Fibroblast of the aortic adventitia (primary cell): ENCODE data around the gene GDI1. TPM values are rescaled to one million over a fixed set of nuclear protein-coding genes. Genes with fewer than 3 reads are reported as not detected.
A peak's percentile ranks its signal among the peaks of the same experiment; 100 is the strongest.

Experiments
- DNase-seq: peaks from one replicate; pipeline ENCODE4 v3.0.0-alpha.2; 2010; ENCODE audit warnings: low read depth
- H3K4me3 ChIP-seq: 2 replicates; pipeline ENCODE4 v1.5.1; 2011; ENCODE audit warnings: low read depth, mild to moderate bottlenecking, control low read depth, low read length, moderate library complexity
- CTCF ChIP-seq: IDR thresholded peaks from 2 replicates; pipeline ENCODE4 v1.5.1; 2011; ENCODE audit warnings: mild to moderate bottlenecking, low read length, control low read depth, inconsistent platforms; ENCODE audit not compliant: insufficient read depth
- total RNA-seq: library from RNA; depleted of rRNA; stranded (reverse); fragments of >200 nt; gene quantifications from 2 replicates; pipeline ENCODE4 v1.2.3, GENCODE V29; 2012; ENCODE audit warnings: low replicate concordance

The GDI1 gene
- total RNA-seq, 1 donor, result 115 TPM

- no peak for DNase-seq
- no peak for TF ChIP-seq CTCF
- H3K4me3 ChIP-seq, result peak overlapping the region; percentile 73
Measured at GRCh38 chrX:154444755-154445246, 7.8 kb downstream of the GDI1 start.

GRCh38 chrX:154445776-154446175 lies 8.8 kb downstream of the GDI1 start:
- no peak for DNase-seq
- peak overlapping the region; percentile 73 for H3K4me3 ChIP-seq
- TF ChIP-seq CTCF, result no peak

- no peak for TF ChIP-seq CTCF
- DNase-seq, result no peak
- H3K4me3 ChIP-seq, result no peak overlapping the region
Measured at GRCh38 chrX:154446430-154446829, 9.5 kb downstream of the GDI1 start.

- no peak overlapping the region for H3K4me3 ChIP-seq
- no peak for DNase-seq
- TF ChIP-seq CTCF, result no peak
Measured at GRCh38 chrX:154448484-154448883, 11.5 kb downstream of the GDI1 start.

- DNase-seq, result no peak
- TF ChIP-seq CTCF, result no peak
- no peak overlapping the region for H3K4me3 ChIP-seq
Measured at GRCh38 chrX:154449618-154450017, 12.7 kb downstream of the GDI1 start.

- DNase-seq, result no peak
Measured at GRCh38 chrX:154450312-154450711, 13.4 kb downstream of the GDI1 start.

More at GRCh38 chrX:154450312-154450711, 13.4 kb downstream of the GDI1 start:
- TF ChIP-seq CTCF, result no peak
- H3K4me3 ChIP-seq, result no peak overlapping the region
